ENCODE measurements around the gene MOXD1. TPM values are rescaled to one million over a fixed set of nuclear protein-coding genes. Genes with fewer than 3 reads are reported as not detected.

Gene MOXD1
- polyA plus RNA-seq, 1 donor (not counting 4 experiments of a cell fraction or from before 2014, with no cell fraction given): 2.7 TPM

GRCh38 chr6:132298344-132298949, 102.8 kb downstream of the MOXD1 start:
- Histone ChIP-seq H3K4me2 (ENCODE audit: control insufficient read depth, extremely low read depth, insufficient read depth, low read depth, low read length) (no peak overlapping the region), H3K79me2 (ENCODE audit: control insufficient read depth, insufficient read depth, low read length) (no peaks in the 10 kb centered on the region), H3K9me3 (ENCODE audit: control insufficient read depth, low read depth, low read length) (no peaks in the 10 kb centered on the region), H3K9me1 (ENCODE audit: control insufficient read depth, extremely low read depth, insufficient read depth, low read length) (no peaks in the 10 kb centered on the region), H4K20me1 (ENCODE audit: control insufficient read depth, extremely low read depth, insufficient read depth, low read length) (no peaks in the 10 kb centered on the region), H3K4me3 (ENCODE audit: control insufficient read depth in 2 of 3, extremely low read depth in 1 of 3, insufficient read depth in 2 of 3, low read depth in 1 of 3, low read length in 3 of 3) (no peak overlapping the region), H3K4me1 (ENCODE audit: control insufficient read depth, extremely low read depth, insufficient read depth, low read length) (no peaks in the 10 kb centered on the region), H3K27me3 (ENCODE audit: control insufficient read depth, extremely low read depth, insufficient read depth, low read length) (no peaks in the 10 kb centered on the region), H2AFZ (ENCODE audit: control insufficient read depth, low read length) (no peak overlapping the region), H3K9ac (ENCODE audit: control insufficient read depth, extremely low read depth, insufficient read depth, low read length) (no peak overlapping the region), H3K36me3 (ENCODE audit: control insufficient read depth in 2 of 2, extremely low read depth in 1 of 2, insufficient read depth in 2 of 2, low read length in 2 of 2) (no peaks in the 10 kb centered on the region), H3K27ac (ENCODE audit: control insufficient read depth, insufficient read depth, low read length) (no peak overlapping the region)
- peak in 2 of 3 experiments; percentile 43 to 59 for TF ChIP-seq CTCF (optimal IDR thresholded peaks at IDR 0.05 in 1 of 3, IDR thresholded peaks at IDR 0.05 in 1 of 3, conservative IDR thresholded peaks at IDR 0.05 in 1 of 3; ENCODE audit: extremely low read depth in 1 of 3, insufficient read depth in 2 of 3, low read length in 3 of 3)
- TF ChIP-seq EZH2 (IDR thresholded peaks at IDR 0.05; ENCODE audit: low read length): no peak
- dilution Hi-C loops (cut with MboI; ENCODE audit: extremely low pct_ligation_motif_present, low sequenced_read_pairs): no loop called here
- DNase-seq (ENCODE audit: low read depth, low spot score) (no peak), FAIRE-seq (no peak)

GRCh38 chr6:132289756-132290155, 111.5 kb downstream of the MOXD1 start:
- Histone ChIP-seq H3K27ac (ENCODE audit: control insufficient read depth, insufficient read depth, low read length) (no peak overlapping the region), H3K9ac (ENCODE audit: control insufficient read depth, extremely low read depth, insufficient read depth, low read length) (no peak overlapping the region), H3K9me3 (ENCODE audit: control insufficient read depth, low read depth, low read length) (no peaks in the 10 kb centered on the region), H2AFZ (ENCODE audit: control insufficient read depth, low read length) (no peak overlapping the region), H3K27me3 (ENCODE audit: control insufficient read depth, extremely low read depth, insufficient read depth, low read length) (no peaks in the 10 kb centered on the region), H3K4me1 (ENCODE audit: control insufficient read depth, extremely low read depth, insufficient read depth, low read length) (no peaks in the 10 kb centered on the region), H3K79me2 (ENCODE audit: control insufficient read depth, insufficient read depth, low read length) (no peaks in the 10 kb centered on the region), H3K4me3 (ENCODE audit: control insufficient read depth in 2 of 3, extremely low read depth in 1 of 3, insufficient read depth in 2 of 3, low read depth in 1 of 3, low read length in 3 of 3) (no peak overlapping the region), H3K4me2 (ENCODE audit: control insufficient read depth, extremely low read depth, insufficient read depth, low read depth, low read length) (no peak overlapping the region), H4K20me1 (ENCODE audit: control insufficient read depth, extremely low read depth, insufficient read depth, low read length) (no peaks in the 10 kb centered on the region), H3K36me3 (ENCODE audit: control insufficient read depth in 2 of 2, extremely low read depth in 1 of 2, insufficient read depth in 2 of 2, low read length in 2 of 2) (no peaks in the 10 kb centered on the region), H3K9me1 (ENCODE audit: control insufficient read depth, extremely low read depth, insufficient read depth, low read length) (no peaks in the 10 kb centered on the region)
- TF ChIP-seq EZH2 (IDR thresholded peaks at IDR 0.05; ENCODE audit: low read length): no peak
- TF ChIP-seq CTCF (optimal IDR thresholded peaks at IDR 0.05 in 1 of 3, IDR thresholded peaks at IDR 0.05 in 1 of 3, conservative IDR thresholded peaks at IDR 0.05 in 1 of 3; ENCODE audit: extremely low read depth in 1 of 3, insufficient read depth in 2 of 3, low read length in 3 of 3): no peak
- dilution Hi-C loops (cut with MboI; ENCODE audit: extremely low pct_ligation_motif_present, low sequenced_read_pairs): no loop called here
- no peak for DNase-seq (ENCODE audit: low read depth, low spot score)
- FAIRE-seq: peak; percentile 13

All from keratinocyte (primary cell).